Fibroblast of pulmonary artery (primary cell): ENCODE data around the gene EPS8L3.

Experiments
- DNase-seq: peaks from one replicate; pipeline ENCODE4 v3.0.0-alpha.2; 2010; ENCODE audit warnings: low read depth
- H3K4me3 ChIP-seq: replicated peaks from 2 replicates; pipeline ENCODE4 v1.5.1; 2011; ENCODE audit warnings: low read depth, mild to moderate bottlenecking, control low read depth, low read length, moderate library complexity
- CTCF ChIP-seq: IDR thresholded peaks from 2 replicates; pipeline ENCODE4 v1.5.1; 2011; ENCODE audit warnings: mild to moderate bottlenecking, control low read depth, low read length, inconsistent platforms; ENCODE audit errors: missing control alignments

The EPS8L3 gene

GRCh38 chr1:109728870-109729269 is 34.9 kb downstream of the EPS8L3 start:
- no peak for TF ChIP-seq CTCF
- H3K4me3 ChIP-seq = no peak overlapping the region
- DNase-seq = no peak

- no peak for DNase-seq
- TF ChIP-seq CTCF = no peak
Measured at GRCh38 chr1:109726728-109727373, 36.9 kb downstream of the EPS8L3 start.

GRCh38 chr1:109726007-109726406 is 37.7 kb downstream of the EPS8L3 start:
- H3K4me3 ChIP-seq = no peak overlapping the region
- no peak for DNase-seq
- TF ChIP-seq CTCF = no peak

More at GRCh38 chr1:109726728-109727373, 36.9 kb downstream of the EPS8L3 start:
- H3K4me3 ChIP-seq = no peak overlapping the region

GRCh38 chr1:109725510-109725909 is 38.2 kb downstream of the EPS8L3 start:
- no peak for TF ChIP-seq CTCF
- no peak for DNase-seq
- H3K4me3 ChIP-seq = no peak overlapping the region

- TF ChIP-seq CTCF = no peak
- no peak for DNase-seq
- H3K4me3 ChIP-seq = no peak overlapping the region
Measured at GRCh38 chr1:109724933-109725332, 38.8 kb downstream of the EPS8L3 start.

- H3K4me3 ChIP-seq = no peak overlapping the region
- no peak for TF ChIP-seq CTCF
- peak; percentile 11 for DNase-seq
Measured at GRCh38 chr1:109722908-109723691, 40.6 kb downstream of the EPS8L3 start.
